ENCODE results near the gene ZFC3H1.

Gene ZFC3H1

GRCh38 chr12:71578694-71579258, 84.9 kb downstream of the ZFC3H1 start:
- TF ChIP-seq CEBPB (IDR thresholded peaks at IDR 0.05), result no peak
- TF ChIP-seq TCF12 (IDR thresholded peaks at IDR 0.05; ENCODE audit: low read depth), result no peak

DNA sequence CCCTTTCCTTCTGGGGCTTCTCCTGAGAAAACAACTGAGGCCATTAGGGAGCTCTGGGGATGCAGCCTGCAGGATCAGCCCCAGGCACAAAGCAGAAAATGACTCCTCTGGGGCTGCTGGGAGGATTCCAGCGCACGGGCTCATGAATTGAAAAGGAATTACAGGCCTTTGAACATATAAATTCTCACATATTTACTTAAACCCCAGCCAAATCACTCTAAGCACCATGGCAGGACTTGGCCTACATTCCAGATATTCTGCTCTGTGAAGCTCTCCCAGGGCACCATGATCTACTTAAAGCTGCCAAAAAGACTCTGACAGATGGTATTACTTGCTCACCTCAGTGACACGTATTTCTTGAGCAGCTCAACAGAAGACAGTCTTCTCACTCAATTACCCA, 87.2 kb downstream of the ZFC3H1 start:
- TF ChIP-seq YY1 (IDR thresholded peaks at IDR 0.05; ENCODE audit: low read depth) (no peak), REST (IDR thresholded peaks at IDR 0.05; ENCODE audit: low read depth) (no peak)

- TF ChIP-seq, protein P1, sequence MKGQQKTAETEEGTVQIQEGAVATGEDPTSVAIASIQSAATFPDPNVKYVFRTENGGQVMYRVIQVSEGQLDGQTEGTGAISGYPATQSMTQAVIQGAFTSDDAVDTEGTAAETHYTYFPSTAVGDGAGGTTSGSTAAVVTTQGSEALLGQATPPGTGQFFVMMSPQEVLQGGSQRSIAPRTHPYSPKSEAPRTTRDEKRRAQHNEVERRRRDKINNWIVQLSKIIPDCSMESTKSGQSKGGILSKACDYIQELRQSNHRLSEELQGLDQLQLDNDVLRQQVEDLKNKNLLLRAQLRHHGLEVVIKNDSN (IDR thresholded peaks at IDR 0.05), result no peak
- TF ChIP-seq YY1 (IDR thresholded peaks at IDR 0.05; ENCODE audit: low read depth) (no peak), TAF1 (IDR thresholded peaks at IDR 0.05; ENCODE audit: low read depth) (no peak), CREB1 (IDR thresholded peaks at IDR 0.05; ENCODE audit: low read depth) (no peak), RAD21 (IDR thresholded peaks at IDR 0.05; ENCODE audit: low read depth) (no peak), CEBPB (IDR thresholded peaks at IDR 0.05) (no peak), TEAD4 (IDR thresholded peaks at IDR 0.05) (no peak), REST (IDR thresholded peaks at IDR 0.05; ENCODE audit: low read depth) (no peak), ZBTB7A (IDR thresholded peaks at IDR 0.05; ENCODE audit: low read depth) (no peak), EGR1 (IDR thresholded peaks at IDR 0.05) (no peak), EP300 (IDR thresholded peaks at IDR 0.05; ENCODE audit: borderline replicate concordance) (no peak), MAX (IDR thresholded peaks at IDR 0.05) (no peak), NFIC (IDR thresholded peaks at IDR 0.05) (no peak), TCF12 (IDR thresholded peaks at IDR 0.05; ENCODE audit: low read depth) (no peak), FOXM1 (IDR thresholded peaks at IDR 0.05; ENCODE audit: borderline replicate concordance, low read depth) (no peak)
Observed at GRCh38 chr12:71567537-71567936, 96.1 kb downstream of the ZFC3H1 start.

- TF ChIP-seq, protein P1 (IDR thresholded peaks at IDR 0.05), result no peak
- TF ChIP-seq TCF12 (IDR thresholded peaks at IDR 0.05; ENCODE audit: low read depth), result no peak
- no peak for TF ChIP-seq CEBPB (IDR thresholded peaks at IDR 0.05)
- TF ChIP-seq YY1 (IDR thresholded peaks at IDR 0.05; ENCODE audit: low read depth), result no peak
- TF ChIP-seq TAF1 (IDR thresholded peaks at IDR 0.05; ENCODE audit: low read depth), result no peak
- TF ChIP-seq NFIC (IDR thresholded peaks at IDR 0.05), result no peak
- no peak for TF ChIP-seq EGR1 (IDR thresholded peaks at IDR 0.05)
- no peak for TF ChIP-seq RAD21 (IDR thresholded peaks at IDR 0.05; ENCODE audit: low read depth)
- TF ChIP-seq REST (IDR thresholded peaks at IDR 0.05; ENCODE audit: low read depth), result no peak
- TF ChIP-seq EP300 (IDR thresholded peaks at IDR 0.05; ENCODE audit: borderline replicate concordance), result no peak
- TF ChIP-seq MAX (IDR thresholded peaks at IDR 0.05), result no peak
- TF ChIP-seq TEAD4 (IDR thresholded peaks at IDR 0.05), result no peak
- TF ChIP-seq CREB1 (IDR thresholded peaks at IDR 0.05; ENCODE audit: low read depth), result no peak
- no peak for TF ChIP-seq FOXM1 (IDR thresholded peaks at IDR 0.05; ENCODE audit: borderline replicate concordance, low read depth)
- no peak for TF ChIP-seq ZBTB7A (IDR thresholded peaks at IDR 0.05; ENCODE audit: low read depth)
Observed at GRCh38 chr12:71566655-71567054, 97.0 kb downstream of the ZFC3H1 start.

DNA sequence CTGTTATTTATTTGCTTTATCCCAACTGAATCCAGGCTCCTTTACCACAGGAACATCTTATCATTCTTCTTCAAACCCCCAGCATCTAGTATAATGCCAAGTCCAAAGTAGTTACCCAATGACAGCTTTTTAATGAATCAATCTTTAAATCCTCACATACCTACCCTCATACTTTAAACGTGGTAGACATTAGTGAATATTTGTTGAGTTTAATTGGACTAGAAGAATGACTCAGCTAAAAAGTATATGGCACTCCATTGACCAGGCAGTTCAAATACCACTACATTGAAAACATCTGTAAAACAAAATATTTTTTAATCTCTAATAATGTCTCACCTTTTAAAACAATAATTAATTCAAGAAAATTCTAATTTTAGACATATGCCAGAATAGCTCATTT, 98.1 kb downstream of the ZFC3H1 start:
- TF ChIP-seq CEBPB (IDR thresholded peaks at IDR 0.05) (no peak), TAF1 (IDR thresholded peaks at IDR 0.05; ENCODE audit: low read depth) (no peak), TEAD4 (IDR thresholded peaks at IDR 0.05) (no peak), FOXM1 (IDR thresholded peaks at IDR 0.05; ENCODE audit: borderline replicate concordance, low read depth) (no peak), RAD21 (IDR thresholded peaks at IDR 0.05; ENCODE audit: low read depth) (no peak), ZBTB7A (IDR thresholded peaks at IDR 0.05; ENCODE audit: low read depth) (no peak), TCF12 (IDR thresholded peaks at IDR 0.05; ENCODE audit: low read depth) (no peak), YY1 (IDR thresholded peaks at IDR 0.05; ENCODE audit: low read depth) (no peak), NFIC (IDR thresholded peaks at IDR 0.05) (no peak), CREB1 (IDR thresholded peaks at IDR 0.05; ENCODE audit: low read depth) (no peak), EP300 (IDR thresholded peaks at IDR 0.05; ENCODE audit: borderline replicate concordance) (no peak)

Data from Ishikawa (cell line).